Sigmoid colon (tissue), 7 donors: Measurements from ENCODE around the gene SLC32A1. TPM values are rescaled to one million over a fixed set of nuclear protein-coding genes. Genes with fewer than 3 reads are reported as not detected.

Experiments
- DNase-seq: peaks from one replicate; pipeline ENCODE4 v3.0.0-alpha.2; 2019
- H3K27ac ChIP-seq, 4 donors: fragments of 200-600 bp; sonication (generic); one replicate each; pipeline ENCODE4 v1.5.1; 2016 to 2019; ENCODE audit warnings: mild to moderate bottlenecking in 1 of 4
- H3K27me3 ChIP-seq, 3 donors: fragments of 200-600 bp; sonication (generic); one replicate each; pipeline ENCODE4 v1.5.1; 2019; ENCODE audit warnings: mild to moderate bottlenecking in 1 of 3
- H3K36me3 ChIP-seq, 4 donors: fragments of 200-600 bp; sonication (generic); one replicate each; pipeline ENCODE4 v1.5.1; 2016 to 2019
- H3K4me1 ChIP-seq, 4 donors: fragments of 200-600 bp; sonication (generic); one replicate each; pipeline ENCODE4 v1.5.1; 2017 to 2019
- H3K4me3 ChIP-seq, 4 donors: fragments of 200-600 bp; sonication (generic); one replicate each; pipeline ENCODE4 v1.5.1; 2017 to 2019; ENCODE audit warnings: mild to moderate bottlenecking in 2 of 4, moderate library complexity in 1 of 4
- H3K9me3 ChIP-seq, 4 donors: fragments of 200-600 bp in 3 of 4; sonication (generic) in 3 of 4; one replicate each; pipeline versions ENCODE4 v1.5.1 to v1.6.1; 2013 to 2019
- EP300 ChIP-seq, 4 donors: sonication (generic); formaldehyde crosslinking; IDR thresholded peaks; one replicate each; pipeline ENCODE4 v1.6.1; 2017; ENCODE audit warnings: antibody characterized with exemption in 4 of 4
- POLR2A ChIP-seq, 2 donors: fragments of 450-650 bp; IDR thresholded peaks; one replicate each; pipeline ENCODE4 v1.6.1; 2016; ENCODE audit warnings: antibody characterized with exemption in 2 of 2, mild to moderate bottlenecking in 2 of 2, moderate library complexity in 2 of 2
- POLR2AphosphoS5 ChIP-seq, 4 donors: sonication (generic); formaldehyde crosslinking; IDR thresholded peaks; one replicate each; pipeline ENCODE4 v1.6.1; 2017; ENCODE audit warnings: antibody characterized with exemption in 4 of 4
- WGBS, 2 donors: extraction: QIAGEN DNeasy Blood & Tissue Kit; methylation state at CpG; one replicate each; pipeline ENCODE4 v1.1.7; 2013; 5-methylcytosine and 5-hydroxymethylcytosine counted together
- intact Hi-C: fragments of 100-400 bp; cut with DNase I; formaldehyde crosslinking; loops from one replicate; pipeline ENCODE4 v1.15.1; 2023
- polyA plus RNA-seq, 3 donors: library from polyadenylated mRNA; stranded (reverse); fragments of 200-250 nt; gene quantifications; one replicate each; pipeline ENCODE4 v1.2.3, GENCODE V29; 2013
- total RNA-seq, 4 donors: library from RNA; depleted of rRNA; stranded (reverse); fragments of >200 nt; gene quantifications; one replicate each; pipeline ENCODE4 v1.1.0, GENCODE V29; 2016
- TF ChIP-seq, protein P1 (sequence below), 4 experiments: fragments of 450-650 bp in 3 of 4; fragments of 200-600 bp in 1 of 4; IDR thresholded peaks; one replicate each; pipeline ENCODE4 v1.5.1; 2016 to 2019; ENCODE audit warnings: antibody characterized with exemption in 4 of 4, mild to moderate bottlenecking in 3 of 4, moderate library complexity in 2 of 4
- donor health status: healthy with polysubstance abuse.
- donor health status: Bipolar disorder and iron deficiency.
- donor health status: healthy.

The SLC32A1 gene
- total and polyA plus RNA-seq, 7 donors, result 0.06 TPM; not detected in 6

DNA sequence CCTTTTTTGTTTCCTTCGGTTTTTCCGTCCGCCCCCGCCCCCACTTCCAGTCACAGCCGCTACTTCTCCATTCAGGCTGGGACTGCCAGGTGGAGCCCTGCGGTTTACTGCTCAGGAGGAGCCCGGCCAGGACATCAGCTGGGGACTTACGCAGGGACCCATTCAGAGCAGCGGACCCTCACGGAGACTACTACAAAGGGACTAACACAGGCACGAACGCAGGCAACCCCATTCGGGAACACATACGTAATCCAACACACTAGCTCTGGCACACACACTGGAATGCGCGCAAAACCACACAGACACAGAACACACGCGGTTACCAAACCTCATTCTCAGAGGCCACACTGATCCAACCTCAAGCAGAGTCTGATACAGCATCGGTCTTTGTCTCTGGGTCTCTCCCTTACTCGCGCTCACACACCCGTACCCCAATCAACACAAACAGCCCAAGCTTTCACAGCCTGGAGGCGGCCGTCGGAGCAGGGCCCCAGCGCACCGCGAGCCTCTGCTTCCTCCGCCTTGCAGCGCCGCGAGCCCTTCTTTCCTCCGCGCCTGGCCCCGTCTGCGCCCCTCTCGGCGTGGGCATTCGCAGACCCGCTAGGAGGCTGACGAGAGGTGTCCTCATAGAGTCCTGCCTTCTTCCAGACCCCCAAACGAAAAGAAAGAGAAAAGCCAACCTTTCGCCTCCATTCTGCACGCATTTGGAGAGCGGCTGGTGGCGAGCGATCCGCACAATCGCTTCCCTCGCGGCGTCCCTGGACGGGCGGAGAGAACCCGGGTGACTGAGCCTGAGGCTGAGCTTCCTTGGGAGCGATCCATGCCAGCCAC is 1.1 kb upstream of the SLC32A1 start:
- Histone ChIP-seq H3K36me3 (no peaks in the 10 kb centered on the region), H3K9me3 (no peaks in the 10 kb centered on the region), H3K4me1 (peaks cover 0 to 35% (median 23%) of the 10 kb centered on the region in 4 donors), H3K4me3 (no peak overlapping the region), H3K27me3 (peaks cover 43 to 100% (median 80%) of the 10 kb centered on the region in 3 donors), H3K27ac (no peak overlapping the region)
- 3 to 10% methylated on average over 56 of the region's 56 CpGs for WGBS, 2 donors
- no peak for DNase-seq
- intact Hi-C loops, result no loop called here
- TF ChIP-seq, protein P1, sequence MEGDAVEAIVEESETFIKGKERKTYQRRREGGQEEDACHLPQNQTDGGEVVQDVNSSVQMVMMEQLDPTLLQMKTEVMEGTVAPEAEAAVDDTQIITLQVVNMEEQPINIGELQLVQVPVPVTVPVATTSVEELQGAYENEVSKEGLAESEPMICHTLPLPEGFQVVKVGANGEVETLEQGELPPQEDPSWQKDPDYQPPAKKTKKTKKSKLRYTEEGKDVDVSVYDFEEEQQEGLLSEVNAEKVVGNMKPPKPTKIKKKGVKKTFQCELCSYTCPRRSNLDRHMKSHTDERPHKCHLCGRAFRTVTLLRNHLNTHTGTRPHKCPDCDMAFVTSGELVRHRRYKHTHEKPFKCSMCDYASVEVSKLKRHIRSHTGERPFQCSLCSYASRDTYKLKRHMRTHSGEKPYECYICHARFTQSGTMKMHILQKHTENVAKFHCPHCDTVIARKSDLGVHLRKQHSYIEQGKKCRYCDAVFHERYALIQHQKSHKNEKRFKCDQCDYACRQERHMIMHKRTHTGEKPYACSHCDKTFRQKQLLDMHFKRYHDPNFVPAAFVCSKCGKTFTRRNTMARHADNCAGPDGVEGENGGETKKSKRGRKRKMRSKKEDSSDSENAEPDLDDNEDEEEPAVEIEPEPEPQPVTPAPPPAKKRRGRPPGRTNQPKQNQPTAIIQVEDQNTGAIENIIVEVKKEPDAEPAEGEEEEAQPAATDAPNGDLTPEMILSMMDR (IDR thresholded peaks at IDR 0.05), result no peak
- TF ChIP-seq POLR2AphosphoS5 (IDR thresholded peaks at IDR 0.05) (no peak), POLR2A (IDR thresholded peaks at IDR 0.05) (no peak), EP300 (IDR thresholded peaks at IDR 0.05) (no peak)

DNA sequence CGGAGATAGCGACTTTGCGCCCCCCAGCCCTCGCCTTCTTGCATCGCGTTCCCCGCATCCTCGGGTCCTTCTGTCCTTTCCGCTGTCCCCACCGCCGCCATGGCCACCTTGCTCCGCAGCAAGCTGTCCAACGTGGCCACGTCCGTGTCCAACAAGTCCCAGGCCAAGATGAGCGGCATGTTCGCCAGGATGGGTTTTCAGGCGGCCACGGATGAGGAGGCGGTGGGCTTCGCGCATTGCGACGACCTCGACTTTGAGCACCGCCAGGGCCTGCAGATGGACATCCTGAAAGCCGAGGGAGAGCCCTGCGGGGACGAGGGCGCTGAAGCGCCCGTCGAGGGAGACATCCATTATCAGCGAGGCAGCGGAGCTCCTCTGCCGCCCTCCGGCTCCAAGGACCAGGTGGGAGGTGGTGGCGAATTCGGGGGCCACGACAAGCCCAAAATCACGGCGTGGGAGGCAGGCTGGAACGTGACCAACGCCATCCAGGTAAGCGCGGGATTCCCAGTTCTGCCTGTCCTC is 401 bp downstream of the SLC32A1 start:
- H3K27me3 ChIP-seq, result peaks cover 53 to 100% (median 88%) of the 10 kb centered on the region in 3 donors
- TF ChIP-seq POLR2A (IDR thresholded peaks at IDR 0.05), result no peak
- no peak for TF ChIP-seq POLR2AphosphoS5 (IDR thresholded peaks at IDR 0.05)
- TF ChIP-seq, protein P1 (IDR thresholded peaks at IDR 0.05), result no peak
- TF ChIP-seq EP300 (IDR thresholded peaks at IDR 0.05), result no peak
- DNase-seq, result no peak
- H3K36me3 ChIP-seq, result no peaks in the 10 kb centered on the region
- peaks cover 0 to 45% (median 26%) of the 10 kb centered on the region in 4 donors for H3K4me1 ChIP-seq
- no peak overlapping the region for H3K27ac ChIP-seq
- intact Hi-C loops, result no loop called here
- WGBS, 2 donors, result 5 to 15% methylated on average over 46 of the region's 46 CpGs
- no peak overlapping the region for H3K4me3 ChIP-seq
- no peaks in the 10 kb centered on the region for H3K9me3 ChIP-seq

DNA sequence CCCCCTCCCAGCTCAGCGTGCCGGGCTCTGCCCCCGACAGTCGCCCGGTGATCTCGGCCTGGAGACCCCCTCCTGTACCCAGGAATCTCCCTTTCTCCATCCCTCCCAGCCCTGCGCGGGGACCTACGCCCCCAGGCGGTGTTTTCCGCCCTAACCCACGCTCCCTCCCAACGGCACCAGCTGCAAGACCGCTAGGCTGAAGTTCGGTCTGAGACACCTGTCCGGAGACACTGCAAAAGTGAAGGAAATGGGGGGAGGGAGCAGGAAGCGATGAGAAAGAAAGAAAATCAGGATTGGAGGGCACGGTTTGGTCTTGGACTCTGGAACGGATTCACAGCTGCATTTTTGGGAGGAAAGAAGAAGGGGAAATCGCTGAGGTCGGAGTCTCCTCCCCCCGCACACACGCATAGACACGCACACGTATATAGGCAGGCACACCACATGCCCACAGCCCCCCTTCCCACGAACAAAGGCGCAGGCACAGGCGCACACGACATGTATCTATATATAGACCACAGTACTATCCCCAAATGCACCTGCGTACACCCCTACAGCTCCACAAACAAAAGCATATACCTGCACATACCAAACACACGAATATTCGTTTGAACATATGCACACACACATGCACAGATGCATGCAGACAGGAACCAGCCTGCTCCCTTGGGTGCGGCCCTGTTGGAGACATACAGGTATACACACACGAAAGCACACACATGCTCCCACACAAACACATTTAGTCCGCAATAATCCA is 1.0 kb downstream of the SLC32A1 start:
- Histone ChIP-seq H3K9me3 (no peaks in the 10 kb centered on the region), H3K36me3 (no peaks in the 10 kb centered on the region), H3K27ac (no peak overlapping the region), H3K27me3 (peaks cover 59 to 100% (median 91%) of the 10 kb centered on the region in 3 donors), H3K4me3 (no peak overlapping the region), H3K4me1 (peaks cover 0 to 45% (median 26%) of the 10 kb centered on the region in 4 donors)
- TF ChIP-seq POLR2AphosphoS5 (IDR thresholded peaks at IDR 0.05) (no peak), EP300 (IDR thresholded peaks at IDR 0.05) (no peak), POLR2A (IDR thresholded peaks at IDR 0.05) (no peak)
- TF ChIP-seq, protein P1 (IDR thresholded peaks at IDR 0.05), result no peak
- intact Hi-C loops, result no loop called here
- 4 to 10% methylated on average over 35 of the region's 35 CpGs for WGBS, 2 donors
- no peak for DNase-seq

DNA sequence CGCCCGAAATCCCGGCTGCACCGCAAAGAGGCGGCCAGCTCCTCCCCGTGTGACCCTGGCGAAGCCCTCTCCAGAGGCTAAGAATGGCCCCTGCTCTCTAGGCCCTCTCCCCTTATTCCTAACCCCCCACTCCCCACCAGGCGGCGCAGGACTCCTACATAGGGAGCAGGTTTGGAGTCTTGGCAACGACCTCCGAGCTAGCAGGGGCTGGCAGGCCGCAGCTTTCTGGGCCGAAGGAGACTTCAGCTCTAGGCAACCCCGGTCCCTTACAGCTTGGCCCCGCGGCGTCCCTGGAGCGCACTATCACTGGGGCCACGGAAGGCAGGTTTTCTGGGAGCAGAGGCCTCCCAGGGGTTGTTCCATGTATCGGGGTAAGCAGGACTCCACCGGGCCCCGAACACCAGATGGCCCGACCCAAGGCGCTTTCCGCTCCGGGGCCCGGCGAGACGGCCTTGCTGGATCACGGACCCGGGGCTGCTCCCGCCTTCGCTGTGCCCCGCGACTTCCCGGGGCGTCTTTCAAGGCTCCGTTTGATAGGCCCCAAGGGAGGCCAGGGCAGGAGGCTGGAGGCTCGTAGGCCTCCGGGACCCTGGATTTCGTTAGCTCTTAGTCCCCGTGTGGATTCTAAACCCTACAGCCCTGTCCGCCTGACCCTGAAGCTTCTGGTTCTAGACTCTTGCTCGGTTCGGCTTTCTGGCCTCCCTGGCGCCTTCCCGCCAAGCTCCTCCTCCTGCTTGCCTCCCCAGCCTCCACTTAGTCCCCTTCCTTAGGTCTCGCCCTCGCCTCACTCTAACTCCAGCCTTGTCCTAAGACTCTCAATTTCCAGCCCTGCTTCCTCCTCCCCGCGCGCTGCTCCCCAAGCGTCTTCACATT is 1.9 kb downstream of the SLC32A1 start:
- peaks cover 67 to 100% (median 94%) of the 10 kb centered on the region in 3 donors for H3K27me3 ChIP-seq

More for the DNA sequence above, 1.9 kb downstream of the SLC32A1 start:
- H3K27ac ChIP-seq, result no peak overlapping the region
- H3K36me3 ChIP-seq, result no peaks in the 10 kb centered on the region
- H3K4me1 ChIP-seq, result peaks cover 0 to 53% (median 34%) of the 10 kb centered on the region in 4 donors
- no peak overlapping the region for H3K4me3 ChIP-seq
- DNase-seq, result no peak
- intact Hi-C loops, result no loop called here
- TF ChIP-seq, protein P1 (IDR thresholded peaks at IDR 0.05), result no peak
- TF ChIP-seq POLR2AphosphoS5 (IDR thresholded peaks at IDR 0.05), result peak in 1 of 4 donors; percentile 20
- 9 to 22% methylated on average over 53 of the region's 53 CpGs for WGBS, 2 donors
- no peaks in the 10 kb centered on the region for H3K9me3 ChIP-seq
